Putamen (tissue), 1 donor: ENCODE results near the gene ABCA4.

Source experiments
- DNase-seq: peaks from one replicate; pipeline ENCODE4 v3.0.0-alpha.2; 2016; ENCODE audit warnings: low spot score

Gene ABCA4

DNA sequence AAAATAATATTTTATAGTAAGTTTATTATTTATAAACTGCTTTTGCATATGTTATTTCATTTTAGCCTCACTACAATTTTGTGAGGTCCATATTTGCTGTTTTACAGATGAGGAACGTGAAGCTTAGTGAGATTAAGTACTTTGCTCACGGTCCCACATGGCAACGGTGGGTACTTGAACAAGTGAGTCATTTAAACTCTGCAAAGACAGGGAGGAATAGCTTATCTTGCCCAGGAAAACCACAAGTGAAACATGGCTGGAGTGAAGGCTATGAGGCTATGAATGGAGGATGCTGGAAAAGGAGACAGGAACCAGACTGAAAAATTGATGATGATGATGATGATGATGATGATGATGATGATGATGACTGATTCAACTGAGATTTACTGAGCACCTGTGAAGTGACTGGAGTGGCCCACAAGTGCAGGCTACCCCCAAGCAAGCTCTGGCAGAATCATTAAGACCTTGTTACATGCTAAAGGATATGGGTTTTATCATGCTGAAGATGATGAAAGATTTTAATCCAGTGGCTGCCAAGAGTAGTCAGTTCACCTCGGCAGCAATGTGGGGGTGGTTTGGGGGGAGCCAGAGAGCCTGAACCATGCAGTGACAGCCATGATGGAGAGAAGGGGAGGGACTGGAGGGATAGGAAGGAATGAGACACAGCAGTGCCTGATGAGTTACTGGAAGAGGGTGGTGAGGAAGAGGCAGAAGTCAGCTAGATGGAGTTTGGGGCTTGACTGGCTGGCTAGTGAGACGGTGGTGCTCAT is 1.4 kb upstream of the ABCA4 start:
- DNase-seq: no peak

DNA sequence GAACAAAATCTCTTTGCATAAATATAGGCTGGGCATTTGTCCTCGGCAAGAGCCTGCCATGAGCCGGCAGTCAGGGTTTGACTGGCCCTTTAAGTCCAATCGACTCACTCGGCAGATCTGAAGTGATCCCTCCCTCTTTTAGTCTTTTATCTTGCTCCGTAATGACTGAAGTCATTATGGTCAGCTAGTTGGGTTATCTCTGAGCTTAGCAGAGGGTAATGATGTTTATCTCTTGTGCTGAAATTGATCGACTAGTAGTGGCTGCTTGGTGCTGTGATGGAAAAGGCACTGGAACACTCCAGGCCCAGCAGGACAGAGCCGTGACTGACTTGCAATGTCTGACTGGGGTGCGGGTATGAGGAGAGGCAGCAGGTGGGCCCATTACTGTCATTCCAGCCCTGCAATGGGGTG is 468 bp upstream of the ABCA4 start:
- DNase-seq: no peak

DNA sequence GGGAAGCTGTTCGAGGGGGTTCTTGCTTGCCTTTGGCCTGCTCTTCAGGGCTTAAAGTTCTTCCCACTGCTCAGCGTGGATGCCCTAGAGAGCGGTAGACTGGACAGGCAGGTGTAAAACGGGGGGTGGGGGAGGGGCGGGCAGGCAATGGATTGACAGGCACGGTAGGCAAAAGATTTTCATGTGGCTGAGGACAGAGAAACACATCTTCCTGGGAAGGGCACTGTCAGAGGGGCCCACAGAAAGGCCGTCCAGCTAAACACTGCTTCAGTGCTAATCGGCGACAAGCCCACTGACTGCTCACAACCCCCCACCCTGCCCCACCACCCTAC is 412 bp downstream of the ABCA4 start:
- DNase-seq: no peak

DNA sequence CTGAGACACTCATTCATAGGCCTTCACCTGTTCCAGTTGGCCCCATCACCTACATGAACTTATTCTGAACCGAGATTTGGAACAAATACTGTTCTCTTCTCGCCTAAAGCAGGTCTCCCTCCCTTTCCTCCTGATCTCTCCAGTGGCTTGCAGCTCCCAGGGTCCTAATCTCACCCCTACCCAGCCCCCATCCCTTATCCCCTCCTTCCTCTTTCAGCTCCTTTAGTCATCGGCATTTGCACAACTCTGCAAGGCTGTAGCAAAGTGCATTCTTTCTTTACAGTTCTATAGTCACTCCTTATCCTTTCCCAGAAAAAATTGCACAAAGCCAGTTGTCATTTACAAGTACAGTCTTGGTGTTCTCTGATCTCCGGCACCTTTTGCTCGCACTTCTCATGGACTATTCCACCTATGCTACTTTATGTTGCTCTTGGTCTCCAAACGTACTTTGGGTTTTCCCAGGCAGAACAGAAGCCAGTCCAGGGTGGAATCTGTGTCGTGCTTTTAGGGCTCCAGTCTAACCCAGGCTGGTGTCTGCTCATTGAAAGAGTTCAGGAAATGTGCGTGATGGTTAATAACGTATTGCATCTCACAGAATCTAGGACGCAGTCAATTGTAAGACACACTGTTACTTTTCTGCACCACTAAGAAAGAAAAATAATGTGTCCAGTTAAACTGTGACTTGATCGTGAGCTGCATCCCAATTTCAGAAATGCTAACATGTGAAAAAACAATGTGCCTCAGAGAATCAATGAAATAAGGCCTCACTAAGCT is 965 bp downstream of the ABCA4 start:
- no peak for DNase-seq

DNA sequence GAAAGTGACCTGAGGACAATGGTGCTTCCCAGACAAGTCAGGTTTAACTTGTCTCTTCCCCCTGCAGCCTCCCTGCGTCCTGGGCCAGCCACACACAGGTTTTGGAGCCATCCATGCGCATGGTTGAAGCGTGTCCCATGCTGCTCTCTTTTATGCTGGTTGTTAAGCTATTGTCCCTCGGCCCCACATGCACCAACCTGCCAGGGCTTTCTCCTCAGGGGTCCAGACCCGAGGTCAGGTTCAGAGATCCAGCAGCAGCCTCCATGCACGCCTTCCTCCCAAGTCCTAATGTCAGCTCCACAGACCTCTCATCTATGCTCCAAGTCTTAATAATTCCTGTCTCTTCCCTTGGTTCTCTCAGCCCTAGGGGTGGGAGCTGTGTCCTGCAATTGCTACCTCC is 1.6 kb downstream of the ABCA4 start:
- no peak for DNase-seq

DNA sequence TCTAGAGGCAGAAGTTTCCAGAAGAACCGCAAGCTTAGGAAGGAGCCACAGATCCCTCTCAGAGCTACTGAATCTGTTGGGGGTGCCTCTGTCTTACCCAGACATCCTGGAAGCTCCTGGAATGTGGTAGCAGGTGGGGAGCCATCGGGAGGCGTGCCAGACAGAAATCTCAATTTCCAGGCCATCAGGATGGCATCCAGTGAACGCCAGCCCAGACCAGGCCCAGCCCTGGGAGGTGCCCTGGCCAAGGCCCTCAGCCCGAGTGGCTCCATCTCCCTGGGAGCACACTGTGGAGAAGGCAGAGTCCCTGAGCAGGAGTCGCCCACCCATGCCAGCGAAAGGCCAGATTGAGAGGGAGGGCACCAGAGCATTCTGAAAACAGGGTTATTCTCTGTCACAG is 2.5 kb downstream of the ABCA4 start:
- DNase-seq: no peak

DNA sequence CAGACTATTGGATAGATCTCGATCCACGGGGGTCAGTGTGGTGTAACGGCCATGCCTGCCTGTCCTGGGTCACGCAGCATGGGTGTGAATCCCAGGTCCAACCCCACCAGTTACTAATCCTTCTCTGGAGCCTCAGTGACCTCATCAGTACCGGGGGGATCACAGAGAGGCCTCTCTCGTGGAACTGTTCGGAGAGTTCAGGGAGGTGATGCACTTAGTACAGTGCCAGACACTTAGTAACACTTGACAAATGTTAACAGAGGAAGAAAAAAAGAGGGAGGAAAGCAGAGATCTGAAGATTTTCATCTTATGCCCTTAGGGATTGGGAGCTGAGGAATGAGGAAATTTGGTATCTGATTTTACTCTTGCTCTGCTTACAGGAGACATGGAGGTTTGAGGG is 2.9 kb downstream of the ABCA4 start:
- no peak for DNase-seq

DNA sequence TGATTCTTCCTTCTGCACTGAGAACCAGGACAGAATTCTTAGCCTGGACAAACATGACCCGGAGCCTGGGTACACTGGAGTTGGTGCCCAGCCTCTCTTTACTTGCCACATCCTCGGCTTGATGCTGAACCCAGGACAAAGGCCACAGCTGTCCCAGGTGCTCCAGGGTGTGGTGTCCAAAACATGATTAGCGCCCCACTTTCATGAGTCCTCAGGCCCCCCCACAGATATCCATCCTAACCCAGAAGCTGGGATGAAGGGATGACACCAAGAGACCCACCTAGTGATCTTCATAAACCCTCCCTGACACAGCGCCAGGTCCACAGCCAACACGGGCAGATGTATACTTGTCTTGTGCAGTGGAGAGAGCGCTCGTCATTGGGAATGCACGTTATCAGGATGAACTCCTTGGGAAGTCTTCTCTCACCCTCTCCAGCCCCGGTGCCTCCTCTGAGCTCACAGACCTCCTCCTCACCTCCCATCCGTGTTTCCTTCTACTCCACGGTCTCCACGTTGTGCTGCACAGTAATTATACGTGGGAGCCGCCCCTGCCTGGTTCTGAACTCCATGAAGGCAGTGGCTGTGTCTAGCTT is 3.6 kb downstream of the ABCA4 start:
- DNase-seq: no peak

DNA sequence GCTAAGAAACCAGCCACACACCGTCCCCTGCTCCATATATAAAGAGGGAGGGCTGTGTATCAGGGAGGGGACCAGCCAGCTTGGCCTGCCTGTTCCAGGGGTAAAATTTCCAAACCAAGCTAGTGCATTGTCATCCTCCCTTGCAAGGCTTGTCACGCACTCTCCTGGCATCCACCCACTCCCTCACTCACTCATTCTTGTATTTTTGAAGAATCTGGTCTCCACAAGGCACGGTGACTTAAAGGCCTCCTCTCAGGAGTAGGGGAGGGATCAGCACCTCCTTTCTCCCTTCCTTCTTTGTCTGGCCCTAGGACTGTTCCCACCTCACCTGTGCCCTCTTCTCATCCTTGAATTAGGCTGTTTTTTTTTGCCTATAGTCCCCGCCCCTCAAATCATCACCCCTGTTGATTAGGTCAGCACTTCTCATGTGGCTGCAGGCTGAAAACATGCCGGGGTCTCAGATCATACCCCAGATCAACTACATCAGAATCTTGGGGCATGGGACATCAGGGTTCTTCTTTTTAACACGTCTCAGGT is 5.0 kb downstream of the ABCA4 start:
- no peak for DNase-seq

DNA sequence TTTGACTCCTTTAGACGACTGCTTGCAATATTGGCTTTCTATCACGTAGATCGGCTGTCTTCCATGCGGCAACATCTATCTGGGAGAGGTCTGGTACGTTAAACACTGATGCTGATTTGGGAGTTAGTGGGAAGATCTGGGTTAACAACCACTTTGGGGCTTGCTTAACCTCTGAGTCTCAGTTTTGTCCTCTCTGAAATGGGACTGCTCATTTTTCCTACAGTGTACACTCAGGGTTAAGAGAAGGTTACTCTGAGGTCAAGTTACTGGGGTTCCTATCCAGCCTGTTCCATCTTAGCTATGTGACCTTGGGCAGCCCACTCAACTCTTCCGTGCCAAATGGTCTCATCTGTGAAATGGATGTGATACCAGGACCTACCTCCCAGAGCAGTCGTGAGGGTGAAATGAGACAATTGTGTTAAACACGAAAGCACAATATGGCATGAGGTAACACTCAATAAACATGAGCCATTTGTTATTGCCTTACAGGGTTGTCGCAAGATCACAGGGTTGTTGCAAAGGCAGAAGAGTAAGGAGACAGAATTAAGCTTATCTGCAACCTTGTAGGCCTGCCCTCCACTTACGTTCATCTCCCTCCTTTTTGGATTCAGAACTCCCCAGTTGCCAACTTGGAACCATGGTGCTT is 5.6 kb downstream of the ABCA4 start:
- DNase-seq: no peak

DNA sequence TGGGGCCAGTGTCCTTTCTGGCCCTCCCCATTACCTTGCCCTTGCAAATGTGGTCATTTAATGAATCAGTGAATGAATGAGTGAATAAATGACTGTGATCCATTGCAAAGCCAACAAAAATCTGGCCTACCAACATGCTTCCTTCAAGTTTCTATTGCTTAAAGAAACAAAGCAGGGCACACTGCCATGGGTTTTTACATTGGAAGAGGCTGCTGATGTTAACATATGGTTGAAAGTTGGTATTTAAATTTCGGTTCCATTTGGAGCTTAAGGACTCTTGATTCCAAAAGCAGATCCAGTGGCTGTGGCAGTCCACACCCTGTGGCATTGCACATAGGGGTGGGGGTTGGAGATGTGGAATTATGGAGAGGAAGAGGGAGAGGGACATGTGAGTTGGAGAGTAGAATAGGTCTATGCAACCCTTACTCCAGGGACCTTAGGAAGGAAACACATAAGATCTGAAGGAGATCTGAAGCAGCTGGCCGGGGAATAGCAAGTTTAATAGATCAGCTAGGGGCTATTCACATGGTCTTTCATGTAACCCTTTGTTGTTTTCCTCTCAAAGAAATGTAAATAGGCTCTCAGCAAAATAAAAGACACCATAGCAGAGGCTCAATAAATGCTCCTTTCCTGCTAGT is 7.2 kb downstream of the ABCA4 start:
- no peak for DNase-seq

DNA sequence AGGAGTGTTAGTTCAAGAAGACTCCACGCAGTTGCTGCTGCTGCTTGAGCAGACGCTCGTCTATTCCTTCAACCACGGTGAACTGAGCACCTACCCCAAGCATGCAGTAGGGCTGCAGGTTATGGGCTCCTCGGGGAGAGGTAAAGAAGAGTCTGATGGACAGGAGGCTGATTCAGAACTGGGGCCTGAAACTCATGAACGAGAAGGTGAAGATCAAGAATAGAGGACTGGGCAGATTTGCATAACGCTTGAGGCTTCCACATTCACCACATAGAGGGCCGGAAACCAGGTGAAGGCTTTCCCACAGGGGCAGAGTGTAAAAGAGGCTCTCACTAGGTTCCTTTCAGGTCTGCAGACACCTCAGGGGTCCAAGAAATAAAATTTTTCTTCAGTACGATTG is 9.1 kb downstream of the ABCA4 start:
- no peak for DNase-seq

DNA sequence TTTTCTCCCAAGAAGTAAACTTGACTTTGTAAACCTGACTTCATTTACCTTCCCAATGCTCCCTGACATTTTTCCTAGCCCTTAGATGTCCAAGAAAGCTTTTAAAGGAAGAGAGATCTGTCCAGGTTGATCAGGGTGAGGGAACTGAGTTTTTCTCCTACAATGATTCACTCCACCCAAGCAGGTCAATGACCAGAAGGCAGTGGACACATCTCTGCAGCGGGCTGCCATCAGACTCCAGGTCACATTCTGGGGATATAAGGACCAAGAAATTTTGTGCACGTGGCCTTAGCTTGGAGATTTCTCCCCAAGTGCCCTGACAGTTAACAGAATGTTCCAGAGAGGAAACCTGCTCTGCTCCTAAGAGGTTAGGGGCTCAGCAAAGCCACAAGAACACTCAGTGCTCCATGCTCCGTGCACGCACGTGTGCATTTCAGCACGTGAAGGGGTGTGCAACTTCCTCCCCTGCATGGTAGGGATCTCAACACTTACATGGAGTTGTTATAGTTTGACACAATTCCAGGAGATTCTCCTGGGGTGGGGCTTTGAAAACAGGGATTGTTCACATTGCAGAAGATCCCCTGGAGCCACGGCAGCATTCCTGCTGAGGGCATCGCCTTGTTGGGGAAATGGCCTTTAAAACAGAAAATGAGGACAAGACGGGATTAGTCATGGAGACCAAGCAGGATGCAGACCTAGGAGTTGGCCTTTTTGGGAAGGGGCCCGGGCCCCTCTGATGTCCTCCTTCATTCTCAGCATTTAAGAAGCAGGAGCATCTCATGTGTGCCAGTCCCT is 9.8 kb downstream of the ABCA4 start:
- DNase-seq: no peak

DNA sequence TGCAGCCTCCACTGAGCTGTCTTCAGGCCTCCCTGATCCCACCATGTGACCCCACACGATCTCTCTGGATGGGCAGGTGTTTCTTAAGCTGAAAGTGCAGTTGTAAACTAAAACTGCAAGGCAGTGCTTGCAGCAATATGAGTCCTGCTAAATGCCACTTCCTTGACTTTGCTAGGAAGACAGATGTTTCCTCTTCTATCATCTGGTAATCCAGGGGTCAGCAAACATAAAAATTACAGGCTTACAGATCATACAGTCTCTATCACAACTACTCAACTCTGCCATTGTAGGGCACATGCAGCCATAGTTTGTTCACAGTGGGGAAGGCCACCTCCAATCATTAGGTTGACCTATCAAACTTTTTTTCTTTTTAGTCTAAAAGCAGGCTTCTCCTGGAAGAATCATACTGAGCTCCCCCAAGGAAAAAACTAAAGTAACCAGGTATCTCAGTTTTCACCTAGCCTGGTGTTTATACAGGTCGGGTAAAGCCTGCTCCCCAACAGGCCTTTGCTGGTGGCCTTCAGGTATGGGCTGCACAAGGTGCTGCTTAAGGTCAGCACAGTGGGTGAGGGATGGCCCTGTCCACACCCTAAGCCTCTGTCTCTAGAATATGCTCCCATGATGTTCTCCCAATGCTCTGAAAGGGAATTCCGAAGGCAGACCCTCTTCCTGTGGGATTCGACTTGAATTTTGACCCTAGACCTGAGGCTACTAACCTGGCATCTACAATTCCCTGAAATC is 10.8 kb downstream of the ABCA4 start:
- no peak for DNase-seq

DNA sequence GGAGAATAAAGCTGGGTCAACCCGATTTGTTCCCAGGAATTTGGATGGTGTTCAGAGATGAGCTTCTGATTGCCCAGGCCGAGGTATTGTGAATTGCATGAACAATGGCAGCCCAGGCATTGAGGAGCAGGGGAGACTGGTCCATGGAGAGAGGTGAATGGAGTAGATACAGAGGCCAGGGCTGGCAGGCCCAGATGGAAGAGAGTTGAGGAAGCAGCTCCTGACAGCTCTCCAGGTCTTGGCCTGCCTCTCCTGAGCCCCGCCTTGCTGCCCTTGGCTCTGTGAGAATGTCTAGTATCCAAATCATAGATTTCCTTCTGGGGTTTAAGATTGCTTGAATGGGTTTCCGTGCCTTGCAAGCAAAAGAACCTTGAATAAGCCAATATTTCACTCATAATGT is 11.5 kb downstream of the ABCA4 start:
- DNase-seq: no peak

DNA sequence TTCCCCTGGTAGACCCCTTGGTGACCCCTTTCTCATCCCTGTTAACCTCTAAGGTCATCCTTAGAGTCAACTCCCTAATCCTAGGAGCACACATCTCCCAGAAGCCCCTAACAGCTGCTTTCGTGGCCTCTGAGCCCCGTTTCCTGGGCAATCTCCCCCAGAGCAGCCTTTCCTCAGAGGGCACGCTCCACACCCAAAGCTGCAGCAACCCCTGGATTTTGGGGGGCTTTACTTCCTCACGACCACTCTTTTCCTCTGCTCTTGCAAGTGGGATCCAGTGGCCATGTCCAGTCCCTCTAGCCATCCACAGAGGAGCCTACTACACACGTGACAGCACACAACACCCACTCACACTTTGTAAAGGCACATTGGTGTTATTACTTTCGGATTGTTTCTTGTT is 13.8 kb downstream of the ABCA4 start:
- DNase-seq: no peak

DNA sequence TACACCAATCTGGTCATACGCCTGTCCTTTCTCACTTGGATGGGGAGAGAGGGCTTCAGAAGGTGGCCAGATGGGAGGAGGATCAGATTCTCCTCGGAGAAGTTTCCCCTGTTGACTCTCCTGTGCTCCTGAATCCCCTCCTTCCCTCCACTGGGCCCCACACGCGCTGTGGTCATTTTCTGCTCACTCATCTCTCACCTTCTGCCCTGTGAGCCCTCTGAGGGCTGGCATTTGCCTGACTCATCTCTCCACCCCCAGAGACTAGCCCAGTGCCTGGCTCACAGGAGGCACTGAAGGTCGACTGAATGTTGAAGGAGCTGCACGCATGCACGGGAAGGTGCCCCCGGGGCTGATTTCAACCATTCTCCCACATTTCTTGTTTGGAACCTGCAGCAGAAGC is 14.2 kb downstream of the ABCA4 start:
- DNase-seq: no peak

DNA sequence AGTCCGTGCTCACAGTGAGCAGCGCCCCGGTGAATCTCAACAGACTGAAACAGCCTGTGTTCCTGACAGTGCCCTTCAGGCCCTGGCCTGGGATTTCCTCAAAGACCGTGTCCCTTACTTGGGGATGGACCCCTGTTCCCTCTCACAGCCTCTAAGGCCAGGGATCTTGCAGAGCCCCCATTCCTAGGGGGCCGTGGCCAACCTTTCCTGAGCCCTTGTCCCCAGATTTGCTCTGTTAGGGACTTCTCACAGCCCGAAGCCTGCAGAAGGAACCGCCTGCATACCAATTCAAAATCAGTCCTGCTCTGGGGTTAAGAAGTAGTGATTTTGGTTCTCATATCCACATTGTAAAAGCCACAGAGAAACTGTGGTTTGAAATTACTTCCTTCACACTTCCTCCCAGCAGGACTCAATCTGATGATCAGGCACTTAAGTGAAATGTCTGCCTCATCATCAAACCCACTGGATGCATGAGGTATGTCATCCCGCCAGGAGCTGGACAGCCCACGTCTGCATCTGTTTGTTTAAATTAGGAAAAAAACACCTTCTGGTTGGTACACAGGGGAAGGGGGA is 14.9 kb downstream of the ABCA4 start:
- DNase-seq: no peak

DNA sequence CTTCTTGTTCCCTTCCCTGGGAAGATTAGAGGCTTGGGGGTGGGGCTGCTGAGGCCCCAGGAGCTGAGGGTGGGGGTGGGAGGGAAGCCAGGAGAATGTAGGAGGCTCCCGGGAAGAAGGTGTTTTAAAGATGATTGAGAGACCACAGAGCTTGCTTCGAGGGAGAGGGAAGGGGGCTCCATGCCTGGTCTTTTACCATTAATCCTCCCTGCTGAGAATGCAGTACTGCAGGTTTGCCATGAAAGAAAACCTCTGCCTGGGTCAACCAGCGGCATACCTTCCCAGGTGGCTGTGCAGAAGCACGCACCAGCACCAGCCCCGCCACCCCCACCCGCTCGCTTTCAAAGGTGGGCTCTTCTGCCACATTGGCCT is 15.4 kb downstream of the ABCA4 start:
- no peak for DNase-seq
